Ovary (tissue), 3 donors: ENCODE results near the gene SLCO3A1.

Source experiments
- POLR2A ChIP-seq: fragments of 450-650 bp; IDR thresholded peaks from one replicate; pipeline ENCODE4 v1.6.1; 2017; ENCODE audit warnings: antibody characterized with exemption, mild to moderate bottlenecking, moderate library complexity
- TF ChIP-seq, protein P1 (sequence below), 3 donors: fragments of 450-650 bp in 2 of 3; fragments of 200-600 bp in 1 of 3; IDR thresholded peaks; one replicate each; pipeline versions ENCODE4 v1.5.1 to v1.8.0; 2016 to 2022; ENCODE audit warnings: antibody characterized with exemption in 3 of 3, mild to moderate bottlenecking in 1 of 3
- donor health status: DM: no; HTN: no; CAD: no.

DNA sequence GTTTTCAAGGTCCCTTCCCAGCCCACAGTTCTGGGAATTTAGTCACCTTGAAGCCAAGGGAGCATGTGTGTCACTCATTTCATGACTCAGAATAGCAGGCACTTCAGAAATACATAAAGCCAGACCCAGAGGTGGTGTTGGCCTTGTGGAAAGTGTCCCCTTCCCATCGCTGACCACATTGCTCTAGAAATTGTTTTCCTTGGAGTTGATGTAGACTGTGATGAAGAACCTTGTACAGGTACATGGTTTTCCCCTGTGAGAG is 158.8 kb downstream of the SLCO3A1 start:
- TF ChIP-seq, protein P1, sequence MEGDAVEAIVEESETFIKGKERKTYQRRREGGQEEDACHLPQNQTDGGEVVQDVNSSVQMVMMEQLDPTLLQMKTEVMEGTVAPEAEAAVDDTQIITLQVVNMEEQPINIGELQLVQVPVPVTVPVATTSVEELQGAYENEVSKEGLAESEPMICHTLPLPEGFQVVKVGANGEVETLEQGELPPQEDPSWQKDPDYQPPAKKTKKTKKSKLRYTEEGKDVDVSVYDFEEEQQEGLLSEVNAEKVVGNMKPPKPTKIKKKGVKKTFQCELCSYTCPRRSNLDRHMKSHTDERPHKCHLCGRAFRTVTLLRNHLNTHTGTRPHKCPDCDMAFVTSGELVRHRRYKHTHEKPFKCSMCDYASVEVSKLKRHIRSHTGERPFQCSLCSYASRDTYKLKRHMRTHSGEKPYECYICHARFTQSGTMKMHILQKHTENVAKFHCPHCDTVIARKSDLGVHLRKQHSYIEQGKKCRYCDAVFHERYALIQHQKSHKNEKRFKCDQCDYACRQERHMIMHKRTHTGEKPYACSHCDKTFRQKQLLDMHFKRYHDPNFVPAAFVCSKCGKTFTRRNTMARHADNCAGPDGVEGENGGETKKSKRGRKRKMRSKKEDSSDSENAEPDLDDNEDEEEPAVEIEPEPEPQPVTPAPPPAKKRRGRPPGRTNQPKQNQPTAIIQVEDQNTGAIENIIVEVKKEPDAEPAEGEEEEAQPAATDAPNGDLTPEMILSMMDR (IDR thresholded peaks at IDR 0.05), result no peak
- no peak for TF ChIP-seq POLR2A
